AG04449 (cell line): ENCODE results near the gene LTBP2.
"Not testable (repeated sequence)": the region's sequence is repeated elsewhere in the genome, so short reads cannot be mapped to it uniquely, and the experiment has no call there.

Experiments
- CTCF ChIA-PET: fragments of 350-600 bp; formaldehyde crosslinking; extraction: SDS; loops from one replicate; lab custom pipeline; 2021; ENCODE audit warnings: antibody characterized with exemption; lab: Yijun Ruan, JAX
- POLR2A ChIA-PET: fragments of 400-600, 350-600 bp; formaldehyde crosslinking; extraction: SDS; loops from one replicate; lab custom pipeline; 2020; ENCODE audit warnings: antibody characterized with exemption, inconsistent platforms; lab: Yijun Ruan, JAX
- DNase-seq: peaks from one replicate; pipeline ENCODE4 v3.0.0-alpha.2; 2010; ENCODE audit warnings: low read depth, low spot score
- H3K4me3 ChIP-seq: 2 replicates; pipeline ENCODE4 v1.5.1; 2011; ENCODE audit warnings: low read depth, mild to moderate bottlenecking, control low read depth, low read length
- TF ChIP-seq, protein P1 (sequence below): IDR thresholded peaks from one replicate; pipeline ENCODE4 v1.5.1; 2011; ENCODE audit warnings: mild to moderate bottlenecking, moderate library complexity, low read length, control low read depth, inconsistent platforms; ENCODE audit not compliant: insufficient read depth; ENCODE audit errors: missing control alignments

Gene LTBP2

DNA sequence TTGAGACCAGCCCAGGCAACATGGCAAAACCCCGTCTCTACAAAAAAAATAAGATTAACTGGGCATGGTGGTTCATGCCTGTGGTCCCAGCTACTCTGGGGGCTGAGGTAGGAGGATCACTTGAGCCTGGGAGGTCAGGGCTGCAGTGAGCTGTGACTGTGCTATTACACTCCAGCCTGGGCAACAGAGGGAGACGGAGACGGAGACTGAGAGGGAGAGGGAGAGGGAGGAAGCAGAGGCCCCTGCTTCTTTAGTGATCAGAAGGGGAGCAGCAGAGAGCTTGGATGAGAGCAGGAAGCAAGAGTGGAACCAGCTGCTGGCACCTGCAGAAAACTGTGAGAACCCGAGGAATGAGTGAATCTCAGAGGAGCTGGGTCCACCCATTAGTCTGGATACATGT is 72.5 kb downstream of the LTBP2 start:
- DNase-seq: no peak
- ChIA-PET POLR2A (no interaction called here), CTCF (no interaction called here)
- TF ChIP-seq, protein P1, sequence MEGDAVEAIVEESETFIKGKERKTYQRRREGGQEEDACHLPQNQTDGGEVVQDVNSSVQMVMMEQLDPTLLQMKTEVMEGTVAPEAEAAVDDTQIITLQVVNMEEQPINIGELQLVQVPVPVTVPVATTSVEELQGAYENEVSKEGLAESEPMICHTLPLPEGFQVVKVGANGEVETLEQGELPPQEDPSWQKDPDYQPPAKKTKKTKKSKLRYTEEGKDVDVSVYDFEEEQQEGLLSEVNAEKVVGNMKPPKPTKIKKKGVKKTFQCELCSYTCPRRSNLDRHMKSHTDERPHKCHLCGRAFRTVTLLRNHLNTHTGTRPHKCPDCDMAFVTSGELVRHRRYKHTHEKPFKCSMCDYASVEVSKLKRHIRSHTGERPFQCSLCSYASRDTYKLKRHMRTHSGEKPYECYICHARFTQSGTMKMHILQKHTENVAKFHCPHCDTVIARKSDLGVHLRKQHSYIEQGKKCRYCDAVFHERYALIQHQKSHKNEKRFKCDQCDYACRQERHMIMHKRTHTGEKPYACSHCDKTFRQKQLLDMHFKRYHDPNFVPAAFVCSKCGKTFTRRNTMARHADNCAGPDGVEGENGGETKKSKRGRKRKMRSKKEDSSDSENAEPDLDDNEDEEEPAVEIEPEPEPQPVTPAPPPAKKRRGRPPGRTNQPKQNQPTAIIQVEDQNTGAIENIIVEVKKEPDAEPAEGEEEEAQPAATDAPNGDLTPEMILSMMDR: no peak
- no peak overlapping the region for H3K4me3 ChIP-seq

DNA sequence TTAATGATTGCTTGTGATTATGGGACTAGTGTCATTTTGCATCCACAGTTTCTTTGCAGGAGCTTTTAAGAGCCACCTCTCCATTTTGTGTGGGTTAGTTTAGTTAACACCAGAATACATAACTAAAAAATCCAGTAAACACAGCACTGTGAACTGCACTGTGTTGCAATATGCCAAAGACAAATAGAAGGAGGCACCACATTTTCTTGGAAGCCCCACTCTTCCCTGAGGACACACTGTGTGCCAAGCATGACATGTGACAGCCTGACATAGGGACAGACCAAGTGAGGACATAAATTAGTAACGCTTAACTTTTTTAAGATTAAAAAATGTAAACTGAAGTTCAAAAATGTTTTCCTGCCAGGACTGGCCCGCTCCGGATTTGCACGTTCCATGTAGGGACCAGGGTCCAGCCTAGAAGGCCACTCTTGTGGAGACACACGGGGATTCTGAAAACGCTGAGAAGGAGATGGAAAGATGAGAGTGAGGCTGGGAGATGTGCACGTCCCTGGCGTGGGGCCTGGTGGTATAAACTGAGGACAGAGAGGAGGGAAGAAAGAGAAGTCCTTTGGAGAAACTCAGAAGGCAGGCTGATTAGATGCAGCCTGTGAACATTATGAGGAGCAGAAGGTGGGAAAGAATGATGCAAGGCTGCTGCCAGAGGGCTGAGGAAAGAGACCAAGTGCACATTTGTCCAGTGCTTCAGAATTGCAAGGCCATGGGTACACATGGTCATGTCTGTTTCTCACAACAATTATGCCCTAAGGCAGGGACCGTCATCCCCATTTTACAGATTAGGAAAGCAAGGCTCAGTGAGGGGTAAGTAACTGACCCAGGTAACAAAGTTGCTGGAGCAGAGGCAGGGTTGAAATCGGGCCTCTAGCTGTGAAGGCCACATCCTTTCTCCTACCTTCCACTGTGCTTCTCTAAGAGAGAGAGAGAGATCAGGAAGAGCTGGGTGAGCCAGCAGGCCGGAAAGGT is 73.3 kb downstream of the LTBP2 start:
- DNase-seq: no peak
- POLR2A ChIA-PET: no interaction called here
- no peak overlapping the region for H3K4me3 ChIP-seq
- CTCF ChIA-PET: no interaction called here
- TF ChIP-seq, protein P1: no peak

DNA sequence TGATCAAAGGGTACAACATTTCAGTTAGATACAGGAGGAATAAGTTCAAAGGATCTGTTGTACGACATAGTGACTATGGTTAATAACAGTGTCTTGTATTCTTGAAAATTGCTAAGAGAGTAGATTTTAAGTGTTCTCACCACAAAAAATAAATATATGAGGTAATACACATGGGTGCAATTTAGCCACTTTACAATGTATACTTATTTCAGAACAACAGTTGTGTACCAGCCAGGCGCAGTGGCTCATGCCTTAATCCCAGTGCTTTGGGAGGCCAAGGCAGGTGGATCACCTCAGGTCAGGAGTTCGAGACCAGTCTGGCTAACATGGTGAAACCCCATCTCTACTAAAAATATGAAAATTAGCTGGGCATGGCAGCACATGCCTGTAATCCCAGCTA is 75.7 kb downstream of the LTBP2 start:
- CTCF ChIA-PET, POLR2A ChIA-PET, DNase-seq, H3K4me3 ChIP-seq: not testable (repeated sequence)

DNA sequence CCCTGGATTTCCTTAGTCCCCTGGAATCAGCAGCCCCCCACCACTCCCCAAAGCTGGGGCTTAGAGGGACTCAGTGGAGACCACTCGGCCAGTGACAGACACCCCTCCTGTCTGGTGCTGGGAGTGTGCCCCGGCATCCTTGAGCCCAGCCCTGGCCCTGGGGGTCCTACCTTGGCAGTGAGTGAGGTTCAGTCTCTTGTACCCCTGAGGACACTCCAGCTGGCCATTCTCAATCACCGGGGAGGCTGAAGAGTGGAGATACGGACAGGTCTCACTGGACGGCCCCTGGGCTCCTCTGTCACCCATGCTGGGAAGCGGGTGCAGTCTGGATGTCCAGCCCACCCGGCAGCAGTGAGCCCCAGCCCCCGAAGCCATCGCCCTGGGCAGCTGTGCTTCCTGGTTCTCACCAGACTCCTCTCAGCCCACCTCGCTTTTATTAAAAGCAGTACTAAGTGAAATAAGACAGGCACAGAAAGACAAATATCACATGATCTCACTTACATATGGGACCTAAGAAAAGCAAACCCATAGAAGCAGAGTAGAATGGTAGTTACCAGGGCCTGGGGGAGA is 76.2 kb downstream of the LTBP2 start:
- POLR2A ChIA-PET: no interaction called here
- CTCF ChIA-PET: interaction anchor here (0.9 to 1.0 kb wide), 2 partner anchors 9 to 34 kb away, joined by 3 read pairs; no protein-coding TSS in a partner anchor

DNA sequence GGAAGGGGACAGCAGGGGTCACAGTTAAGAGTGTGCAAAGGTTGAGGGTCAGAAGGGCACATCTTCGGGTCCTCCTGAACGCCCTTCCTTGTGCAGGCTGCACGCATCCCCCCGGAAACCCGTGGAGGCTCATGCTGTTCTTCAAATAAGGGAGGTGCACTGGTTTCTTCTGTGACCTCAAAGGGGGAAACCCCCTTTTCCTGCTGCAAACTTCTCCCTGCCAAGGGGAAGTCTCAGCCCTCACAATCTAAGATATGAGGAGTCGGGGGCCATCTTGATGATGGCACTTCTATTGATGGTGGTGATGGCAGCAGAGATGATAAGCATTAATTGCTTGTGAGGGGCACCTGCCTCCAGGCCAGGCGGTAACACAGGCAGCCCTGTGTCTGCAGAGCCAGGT is 78.5 kb downstream of the LTBP2 start:
- DNase-seq: no peak
- POLR2A ChIA-PET: no interaction called here
- CTCF ChIA-PET: interaction anchor here (2.2 kb wide), 1 partner anchor 75 kb away, joined by 4 read pairs; no protein-coding TSS in a partner anchor
- no peak overlapping the region for H3K4me3 ChIP-seq
- TF ChIP-seq, protein P1: no peak

More for the DNA sequence above, 76.2 kb downstream of the LTBP2 start:
- TF ChIP-seq, protein P1: no peak
- no peak for DNase-seq
- no peak overlapping the region for H3K4me3 ChIP-seq

DNA sequence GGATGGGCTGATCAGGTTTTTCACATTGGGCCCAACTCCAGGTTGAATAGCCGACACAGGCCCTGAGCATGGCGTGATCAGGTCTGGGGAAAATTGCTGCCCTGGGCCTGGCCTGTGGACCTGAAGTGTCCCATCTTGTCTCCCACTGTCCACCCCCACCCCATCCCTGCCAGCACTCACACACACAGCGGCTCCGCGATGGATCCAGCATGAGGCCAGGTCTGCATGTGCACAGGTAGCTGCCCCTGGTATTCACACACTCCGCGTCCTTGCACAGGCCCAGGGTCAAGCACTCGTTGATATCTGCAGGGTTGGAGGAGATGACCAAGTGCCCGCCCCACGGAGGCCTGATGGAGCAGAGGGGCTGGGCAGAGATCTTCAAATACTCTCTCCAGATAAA is 79.8 kb downstream of the LTBP2 start:
- ChIA-PET POLR2A (no interaction called here), CTCF (interaction anchor here (0.8 to 2.2 kb wide), 5 partner anchors 13 to 83 kb away, joined by 3 to 5 read pairs (median 4); no protein-coding TSS in a partner anchor)
- TF ChIP-seq, protein P1: no peak
- no peak overlapping the region for H3K4me3 ChIP-seq
- no peak for DNase-seq
